ENCODE results near the gene TSPAN8. TPM values are rescaled to one million over a fixed set of nuclear protein-coding genes. Genes with fewer than 3 reads are reported as not detected.

The TSPAN8 gene
- total RNA-seq, 2 donors from 2014 or later: 0.68 to 1.2 TPM

Other genes with a start within 250 kb of the TSPAN8 start
- gene PTPRR, start 237.3 kb downstream of the TSPAN8 start, total RNA-seq: under 1 TPM; 0.27 to 0.86 TPM